GM12875 (cell line): ENCODE data around the gene RNU5B-1.

ENCODE experiments used
- H3K4me3 ChIP-seq: one replicate; pipeline ENCODE4 v1.5.1; 2011; ENCODE audit warnings: low read depth, low read length, control low read depth
- TF ChIP-seq, protein P1 (sequence below): IDR thresholded peaks from 2 replicates; pipeline ENCODE4 v1.5.1; 2011; ENCODE audit warnings: low read depth, mild to moderate bottlenecking, control low read depth, inconsistent platforms, low read length, moderate library complexity, borderline replicate concordance; ENCODE audit not compliant: insufficient read depth

RNU5B-1 gene

DNA sequence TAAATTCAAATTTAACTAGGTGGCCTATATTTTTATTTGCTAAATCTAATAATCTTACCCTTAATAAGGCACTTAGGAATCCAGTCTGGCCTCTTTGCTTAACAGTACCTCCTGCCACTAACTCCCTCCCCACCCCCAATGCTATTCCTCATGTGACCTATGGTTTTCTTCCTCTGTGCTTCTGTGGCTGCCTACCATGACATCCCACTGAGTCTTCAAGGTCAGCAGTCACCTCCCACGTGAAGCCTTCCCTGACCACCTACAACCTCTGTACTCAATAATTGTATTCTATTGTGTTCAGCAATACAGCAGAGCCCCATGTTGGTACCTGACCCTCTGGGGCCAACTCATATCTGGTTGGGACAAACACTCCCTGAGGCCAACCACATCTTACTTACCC is 27.5 kb upstream of the RNU5B-1 start:
- TF ChIP-seq, protein P1, sequence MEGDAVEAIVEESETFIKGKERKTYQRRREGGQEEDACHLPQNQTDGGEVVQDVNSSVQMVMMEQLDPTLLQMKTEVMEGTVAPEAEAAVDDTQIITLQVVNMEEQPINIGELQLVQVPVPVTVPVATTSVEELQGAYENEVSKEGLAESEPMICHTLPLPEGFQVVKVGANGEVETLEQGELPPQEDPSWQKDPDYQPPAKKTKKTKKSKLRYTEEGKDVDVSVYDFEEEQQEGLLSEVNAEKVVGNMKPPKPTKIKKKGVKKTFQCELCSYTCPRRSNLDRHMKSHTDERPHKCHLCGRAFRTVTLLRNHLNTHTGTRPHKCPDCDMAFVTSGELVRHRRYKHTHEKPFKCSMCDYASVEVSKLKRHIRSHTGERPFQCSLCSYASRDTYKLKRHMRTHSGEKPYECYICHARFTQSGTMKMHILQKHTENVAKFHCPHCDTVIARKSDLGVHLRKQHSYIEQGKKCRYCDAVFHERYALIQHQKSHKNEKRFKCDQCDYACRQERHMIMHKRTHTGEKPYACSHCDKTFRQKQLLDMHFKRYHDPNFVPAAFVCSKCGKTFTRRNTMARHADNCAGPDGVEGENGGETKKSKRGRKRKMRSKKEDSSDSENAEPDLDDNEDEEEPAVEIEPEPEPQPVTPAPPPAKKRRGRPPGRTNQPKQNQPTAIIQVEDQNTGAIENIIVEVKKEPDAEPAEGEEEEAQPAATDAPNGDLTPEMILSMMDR, result no peak
- no peak overlapping the region for H3K4me3 ChIP-seq

DNA sequence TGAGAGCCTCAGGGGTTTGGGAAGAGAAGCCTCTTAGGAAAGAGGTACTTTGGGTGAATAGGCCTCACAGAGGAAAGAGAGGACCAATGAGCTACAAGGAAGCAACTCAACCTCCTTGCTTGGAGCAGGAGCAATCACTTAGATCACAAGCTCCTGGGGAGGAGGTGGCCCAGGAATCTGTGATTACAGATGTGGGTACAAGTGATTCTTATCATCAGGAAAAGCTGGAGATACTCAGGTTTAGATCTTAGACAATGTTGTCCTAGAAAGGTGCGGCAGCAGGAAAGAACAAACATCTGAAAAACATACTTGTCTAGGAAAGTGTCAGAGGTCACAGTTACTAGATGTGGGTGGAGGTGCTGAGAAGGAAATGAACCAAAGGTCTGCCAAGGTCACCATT is 26.0 kb upstream of the RNU5B-1 start:
- H3K4me3 ChIP-seq, result no peak overlapping the region
- TF ChIP-seq, protein P1, result no peak

DNA sequence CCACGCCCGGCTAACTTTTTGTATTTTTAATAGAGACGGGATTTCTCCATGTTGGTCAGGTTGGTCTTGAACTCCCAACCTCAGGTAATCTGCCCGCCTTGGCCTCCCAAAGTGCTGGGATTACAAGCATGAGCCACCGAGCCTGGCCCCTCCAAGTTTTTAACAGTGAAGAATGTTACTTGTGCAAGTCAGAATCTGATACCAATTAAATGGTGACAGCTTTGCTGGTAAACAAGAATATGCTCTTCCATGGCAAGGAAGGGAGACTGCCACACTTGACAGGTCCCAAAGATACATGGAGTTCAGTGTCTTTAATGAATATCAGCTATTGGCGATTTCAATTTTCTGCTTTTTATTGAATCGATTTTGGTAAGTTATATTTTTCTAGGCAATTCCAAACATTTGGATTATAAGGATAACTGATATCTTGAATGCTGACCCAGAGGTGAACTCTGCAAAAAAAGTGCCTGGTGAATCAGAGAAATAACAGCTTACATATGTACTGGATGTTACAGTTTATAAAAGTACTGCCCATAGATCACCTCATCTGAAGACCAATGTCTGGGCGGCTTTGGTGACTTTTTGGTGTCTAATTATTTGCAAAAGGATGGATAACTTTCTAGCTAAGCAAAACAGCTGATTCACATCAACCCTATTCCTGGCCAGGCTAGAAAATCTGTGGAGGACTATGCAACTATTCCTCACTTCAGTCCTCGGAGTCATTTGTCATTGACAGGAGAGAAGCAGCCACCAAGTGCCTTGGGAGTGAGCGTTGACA is 19.0 kb upstream of the RNU5B-1 start:
- peak overlapping the region; percentile 75 for H3K4me3 ChIP-seq
- TF ChIP-seq, protein P1, result no peak

DNA sequence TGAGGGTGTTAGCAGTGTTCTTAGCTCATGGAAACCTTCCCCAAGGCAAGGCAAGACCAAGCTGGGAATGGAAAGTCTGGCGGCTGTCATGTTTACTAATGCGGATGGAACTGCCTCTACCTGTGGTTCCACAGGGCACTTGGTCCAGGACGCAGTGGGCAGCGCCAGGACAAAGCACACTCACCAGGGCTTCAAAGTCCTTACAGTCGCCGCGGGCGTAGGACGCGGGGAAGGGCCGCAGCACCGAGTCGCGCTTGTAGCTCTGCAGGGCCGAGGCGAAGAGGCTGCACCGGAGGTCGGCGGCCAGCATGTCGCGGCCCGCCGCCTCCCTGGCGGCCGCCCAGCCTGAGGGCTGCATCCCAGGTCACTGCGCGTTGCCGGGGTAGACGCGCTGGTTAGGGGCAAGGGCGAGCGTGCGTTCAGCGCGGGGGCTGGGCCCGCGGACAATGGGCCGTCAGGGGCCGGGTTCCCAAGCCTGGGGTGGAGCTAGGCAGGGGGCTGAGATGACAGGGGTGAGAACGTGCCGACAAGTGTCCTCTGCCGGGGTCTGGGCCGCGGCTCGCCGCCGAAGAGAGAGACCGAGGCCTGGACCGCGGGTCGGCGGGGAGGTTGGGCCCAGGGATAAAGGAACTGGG is 18.3 kb upstream of the RNU5B-1 start:
- H3K4me3 ChIP-seq, result peak overlapping the region; percentile 75
- TF ChIP-seq, protein P1, result no peak

DNA sequence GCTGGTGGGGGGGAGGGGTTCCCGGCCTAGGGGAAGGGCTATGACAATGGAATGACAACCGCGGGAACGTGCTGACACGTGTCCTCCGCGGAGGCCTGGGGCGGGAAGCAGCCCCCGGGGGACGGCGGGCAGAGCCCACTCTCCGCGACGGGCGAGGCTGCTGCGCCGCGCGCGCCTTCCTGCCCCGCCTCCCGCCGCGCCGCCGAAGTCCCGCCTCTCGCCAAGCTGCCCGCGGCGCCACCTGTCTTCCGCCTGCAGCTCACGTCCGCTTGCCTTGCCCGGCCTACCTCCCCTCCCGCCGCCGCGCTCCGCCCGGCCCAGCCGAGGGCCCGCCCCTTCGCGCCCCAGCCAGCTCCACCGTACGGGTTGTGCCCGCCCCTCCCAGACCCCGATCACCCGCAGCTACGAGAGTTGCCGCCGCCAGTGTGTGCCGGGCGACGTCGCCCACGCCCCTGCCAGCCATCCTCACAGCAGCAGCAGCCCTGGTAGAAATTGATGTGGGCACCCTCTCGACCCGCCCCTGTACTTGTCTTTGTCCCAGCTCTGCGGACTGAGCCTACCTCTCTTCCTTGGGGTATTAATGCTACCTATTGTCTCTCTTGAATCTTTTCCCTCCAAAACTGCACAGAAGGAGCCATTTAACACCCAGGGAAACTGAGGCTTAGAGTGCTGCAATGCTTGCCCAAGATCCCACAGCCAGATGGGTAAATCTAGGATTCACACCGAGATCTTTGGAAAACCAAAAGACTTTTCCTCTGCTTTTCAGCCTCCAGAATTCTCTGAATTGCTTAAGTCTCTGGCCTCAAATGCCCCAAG is 17.6 kb upstream of the RNU5B-1 start, which contains the start of gene PARP16:
Gene PARP16 (minus strand): TSS at position 180 of the 816 bp plus-strand sequence. CDS start 457 bp downstream, outside the sequence.
- H3K4me3 ChIP-seq, result peak within 1 kb of the TSS; percentile 75
- TF ChIP-seq, protein P1, result no peak

DNA sequence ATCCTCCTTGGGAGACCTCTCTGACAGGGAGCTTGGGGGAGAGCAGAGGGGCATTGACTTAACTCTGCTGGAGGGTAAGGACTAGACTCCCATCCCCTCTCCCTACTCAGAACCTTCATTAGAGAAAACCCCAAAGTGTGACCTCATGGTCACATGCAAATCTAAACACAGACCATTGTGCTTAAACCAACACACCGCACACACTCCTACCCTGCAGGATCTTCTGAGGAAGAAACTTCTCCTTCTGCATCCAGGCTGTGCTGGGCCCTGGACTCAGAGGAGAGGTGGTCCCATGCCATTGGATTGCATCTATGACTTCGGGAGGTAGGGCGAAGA is 17.0 kb upstream of the RNU5B-1 start:
- TF ChIP-seq, protein P1, result no peak
- no peak overlapping the region for H3K4me3 ChIP-seq
